CD4-positive, alpha-beta T cell treated with Interleukin-6 at 100 ng/mL for 8 hours (primary cell): ENCODE results near the gene RAB9A.
"Not testable (repeated sequence)": the region's sequence is repeated elsewhere in the genome, so short reads cannot be mapped to it uniquely, and the experiment has no call there.

Source experiments
- DNase-seq: peaks from one replicate; pipeline ENCODE4 v3.0.0-alpha.2; 2020; ENCODE audit warnings: mixed read lengths, low spot score

RAB9A gene

GRCh38 chrX:13702111-13702789 is 13.3 kb downstream of the RAB9A start:
- DNase-seq: no peak

GRCh38 chrX:13703135-13703534 is 14.2 kb downstream of the RAB9A start:
- no peak for DNase-seq

GRCh38 chrX:13703589-13703988 is 14.7 kb downstream of the RAB9A start:
- no peak for DNase-seq

- DNase-seq: no peak
These were observed 22.2 kb downstream of the RAB9A start for GRCh38 chrX:13711141-13711540.

GRCh38 chrX:13716455-13716854 is 27.5 kb downstream of the RAB9A start:
- no peak for DNase-seq

GRCh38 chrX:13716905-13717304 is 28.0 kb downstream of the RAB9A start:
- DNase-seq: peak; percentile 60

GRCh38 chrX:13717700-13718472 is 29.0 kb downstream of the RAB9A start:
- DNase-seq: no peak

- DNase-seq: peak; percentile 26
These were observed 30.4 kb downstream of the RAB9A start for GRCh38 chrX:13719192-13719856.

GRCh38 chrX:13721371-13721770 is 32.4 kb downstream of the RAB9A start:
- no peak for DNase-seq

- no peak for DNase-seq
These were observed 33.0 kb downstream of the RAB9A start for GRCh38 chrX:13721819-13722519.

GRCh38 chrX:13724878-13725277 is 36.0 kb downstream of the RAB9A start:
- peak; percentile 53 for DNase-seq

GRCh38 chrX:13726583-13726982 is 37.7 kb downstream of the RAB9A start:
- not testable (repeated sequence) for DNase-seq

GRCh38 chrX:13730523-13730922 is 41.6 kb downstream of the RAB9A start:
- DNase-seq: not testable (repeated sequence)

GRCh38 chrX:13732246-13733067 is 43.5 kb downstream of the RAB9A start:
- no peak for DNase-seq

GRCh38 chrX:13733506-13733905 is 44.6 kb downstream of the RAB9A start:
- no peak for DNase-seq

- DNase-seq: peak; percentile 94
These were observed 45.6 kb downstream of the RAB9A start, which contains the start of the genes OFD1 and TRAPPC2 for GRCh38 chrX:13734278-13735172. OFD1 (plus strand) TSS chrX:13734748; CDS start chrX:13735072, 324 bp downstream. TRAPPC2 (minus strand) TSS chrX:13734620; CDS start chrX:13719963, 14,657 bp downstream.

- no peak for DNase-seq
These were observed 52.8 kb downstream of the RAB9A start for GRCh38 chrX:13741695-13742094.

GRCh38 chrX:13742397-13743176 is 53.7 kb downstream of the RAB9A start:
- DNase-seq: peak; percentile 28

GRCh38 chrX:13747836-13748235 is 58.9 kb downstream of the RAB9A start:
- DNase-seq: peak; percentile 25
